Measurements from ENCODE around the gene C17orf100.

DNA sequence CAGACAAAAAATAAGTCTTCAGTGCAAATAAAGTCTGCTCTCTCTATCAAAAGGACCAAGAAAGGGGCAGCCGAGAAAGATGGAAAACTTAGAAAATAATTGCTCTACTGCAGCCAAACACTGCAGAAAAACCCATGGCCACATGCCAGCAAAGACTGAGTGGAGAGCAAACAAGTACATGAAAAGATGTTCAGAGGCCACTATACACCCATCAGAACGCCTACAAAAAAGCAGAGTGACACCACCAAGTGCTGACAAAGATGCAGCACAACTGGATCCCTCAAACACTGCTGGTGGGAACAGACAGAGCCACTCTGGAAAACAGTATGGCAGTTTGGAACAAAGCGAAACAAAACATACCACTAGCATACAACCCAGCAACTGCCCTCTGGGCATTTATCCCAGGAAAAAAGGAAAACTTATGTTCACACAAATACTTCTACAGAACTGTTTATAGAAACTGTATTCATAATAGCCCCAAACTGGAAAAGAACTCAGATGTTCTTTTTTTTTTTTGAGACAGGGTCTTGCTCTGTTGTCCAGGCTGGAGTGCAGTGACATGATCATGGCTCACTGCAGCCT lies 47.7 kb upstream of the C17orf100 start:
- TF ChIP-seq, protein P1, sequence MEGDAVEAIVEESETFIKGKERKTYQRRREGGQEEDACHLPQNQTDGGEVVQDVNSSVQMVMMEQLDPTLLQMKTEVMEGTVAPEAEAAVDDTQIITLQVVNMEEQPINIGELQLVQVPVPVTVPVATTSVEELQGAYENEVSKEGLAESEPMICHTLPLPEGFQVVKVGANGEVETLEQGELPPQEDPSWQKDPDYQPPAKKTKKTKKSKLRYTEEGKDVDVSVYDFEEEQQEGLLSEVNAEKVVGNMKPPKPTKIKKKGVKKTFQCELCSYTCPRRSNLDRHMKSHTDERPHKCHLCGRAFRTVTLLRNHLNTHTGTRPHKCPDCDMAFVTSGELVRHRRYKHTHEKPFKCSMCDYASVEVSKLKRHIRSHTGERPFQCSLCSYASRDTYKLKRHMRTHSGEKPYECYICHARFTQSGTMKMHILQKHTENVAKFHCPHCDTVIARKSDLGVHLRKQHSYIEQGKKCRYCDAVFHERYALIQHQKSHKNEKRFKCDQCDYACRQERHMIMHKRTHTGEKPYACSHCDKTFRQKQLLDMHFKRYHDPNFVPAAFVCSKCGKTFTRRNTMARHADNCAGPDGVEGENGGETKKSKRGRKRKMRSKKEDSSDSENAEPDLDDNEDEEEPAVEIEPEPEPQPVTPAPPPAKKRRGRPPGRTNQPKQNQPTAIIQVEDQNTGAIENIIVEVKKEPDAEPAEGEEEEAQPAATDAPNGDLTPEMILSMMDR (conservative IDR thresholded peaks at IDR 0.05; ENCODE audit: low read length): no peak
- no peak for TF ChIP-seq EZH2phosphoT487 (IDR thresholded peaks at IDR 0.05; ENCODE audit: borderline replicate concordance, low read depth, low read length)
